Endothelial cell of umbilical vein (primary cell): ENCODE data around the gene FRS2. TPM values are rescaled to one million over a fixed set of nuclear protein-coding genes. Genes with fewer than 3 reads are reported as not detected.

Experiments used
- BruUV-seq: library from RNA; stranded (reverse); fragments of 400-500 nt; replicated peaks from 2 replicates; lab custom pipeline; 2021; lab: Mats Ljungman, UMichigan
- CTCF ChIA-PET: fragments of 300-600, 350-600 bp; sonication (Branson Sonifier 250); formaldehyde crosslinking; loops from one replicate; lab custom pipeline; 2021; ENCODE audit warnings: antibody characterized with exemption, inconsistent platforms; lab: Charles Lee
- POLR2A ChIA-PET: fragments of 300-600, 350-600 bp; sonication (Branson Sonifier 250); formaldehyde crosslinking; loops from one replicate; lab custom pipeline; 2021; ENCODE audit warnings: antibody characterized with exemption, inconsistent platforms; lab: Charles Lee
- DNase-seq: peaks from one replicate; pipeline ENCODE4 v3.0.0-alpha.2; 2011; ENCODE audit warnings: low read depth, low spot score
- FAIRE-seq: peaks from 2 replicates; lab custom pipeline; 2011; peaks lifted over from hg19 to GRCh38; lab: Jason Lieb, UNC
- H2AFZ ChIP-seq: 2 replicates; pipeline ENCODE4 v1.6.0; 2012; ENCODE audit warnings: low read depth, low read length, control low read depth, inconsistent platforms
- H3K27ac ChIP-seq: 2 replicates; pipeline ENCODE4 v1.5.1; 2011; ENCODE audit warnings: low read depth, mild to moderate bottlenecking, control low read depth, low read length, moderate library complexity; ENCODE audit not compliant: insufficient read depth
- H3K27me3 ChIP-seq, 2 experiments: 2 replicates each; pipeline versions ENCODE4 v1.6.0 to v1.6.1; 2011; ENCODE audit warnings: low read length in 2 of 2, mixed read lengths in 1 of 2; ENCODE audit not compliant: control insufficient read depth in 2 of 2, insufficient read depth in 2 of 2
- H3K36me3 ChIP-seq, 2 experiments: 2 replicates in 1 of 2; 3 replicates in 1 of 2; pipeline ENCODE4 v1.5.1; 2011; ENCODE audit warnings: low read length in 2 of 2, mild to moderate bottlenecking in 1 of 2, moderate library complexity in 1 of 2; ENCODE audit not compliant: control insufficient read depth in 2 of 2, insufficient read depth in 2 of 2; ENCODE audit errors: extremely low read depth in 1 of 2
- H3K4me1 ChIP-seq: 3 replicates; pipeline ENCODE4 v1.5.1; 2011; ENCODE audit warnings: mild to moderate bottlenecking, low read length; ENCODE audit not compliant: control insufficient read depth, insufficient read depth; ENCODE audit errors: extremely low read depth
- H3K4me2 ChIP-seq: 2 replicates; pipeline ENCODE4 v1.6.1; 2011; ENCODE audit warnings: low read length, control low read depth, mixed read lengths; ENCODE audit not compliant: insufficient read depth
- H3K4me3 ChIP-seq, 3 experiments: fragments of 200-600 bp in 1 of 3; sonication (generic), shearing (Covaris generic) in 1 of 3; replicated peaks in 1 of 3; 2 replicates each; pipeline ENCODE4 v1.5.1; 2011 to 2016; ENCODE audit warnings: control low read depth in 3 of 3, low read length in 3 of 3, mild to moderate bottlenecking in 2 of 3, inconsistent platforms in 1 of 3, low read depth in 1 of 3, moderate library complexity in 1 of 3; ENCODE audit not compliant: insufficient read depth in 1 of 3
- H3K79me2 ChIP-seq: 2 replicates; pipeline ENCODE4 v1.6.0; 2012; ENCODE audit warnings: low read length, inconsistent platforms; ENCODE audit not compliant: control insufficient read depth, insufficient read depth
- H3K9ac ChIP-seq: replicated peaks from 2 replicates; pipeline ENCODE3; 2011; ENCODE audit warnings: low read length, control low read depth; ENCODE audit not compliant: insufficient read depth; ENCODE audit errors: extremely low read depth
- H3K9me1 ChIP-seq: replicated peaks from 3 replicates; pipeline ENCODE4 v1.6.0; 2011; ENCODE audit warnings: mild to moderate bottlenecking, low read length; ENCODE audit not compliant: control insufficient read depth, insufficient read depth; ENCODE audit errors: extremely low read depth
- H3K9me3 ChIP-seq: replicated peaks from 2 replicates; pipeline ENCODE4 v1.5.1; 2012; ENCODE audit warnings: low read length, inconsistent platforms; ENCODE audit not compliant: control insufficient read depth, insufficient read depth
- H4K20me1 ChIP-seq: replicated peaks from 2 replicates; pipeline ENCODE3; 2011; ENCODE audit warnings: mild to moderate bottlenecking, low read length; ENCODE audit not compliant: control insufficient read depth, insufficient read depth; ENCODE audit errors: extremely low read depth
- EZH2 ChIP-seq: IDR thresholded peaks from 2 replicates; pipeline ENCODE4 v1.6.1; 2012; ENCODE audit warnings: borderline replicate concordance, low read depth, mild to moderate bottlenecking, moderate library complexity, low read length, inconsistent platforms; ENCODE audit not compliant: severe bottlenecking
- FOS ChIP-seq: IDR thresholded peaks from 2 replicates; pipeline ENCODE4 v1.6.1; 2011; ENCODE audit warnings: mild to moderate bottlenecking, low read length, moderate library complexity, borderline replicate concordance; ENCODE audit not compliant: insufficient read depth
- GATA2 ChIP-seq: IDR thresholded peaks from 2 replicates; pipeline ENCODE4 v1.7.0; 2011; ENCODE audit warnings: low read depth, mild to moderate bottlenecking, moderate library complexity, mixed read lengths, low read length; ENCODE audit not compliant: insufficient read length, insufficient read depth
- JUN ChIP-seq: IDR thresholded peaks from 2 replicates; pipeline ENCODE4 v1.6.1; 2011; ENCODE audit warnings: borderline replicate concordance, low read depth; ENCODE audit not compliant: insufficient read length, insufficient read depth
- MYC ChIP-seq: IDR thresholded peaks from one replicate; pipeline ENCODE4 v1.6.1; 2011; ENCODE audit warnings: mild to moderate bottlenecking, low read depth, low read length
- POLR2A ChIP-seq: IDR thresholded peaks from 2 replicates; pipeline ENCODE4 v1.6.1; 2012; ENCODE audit warnings: low read depth, mild to moderate bottlenecking, control low read depth, low read length
- POLR2AphosphoS5 ChIP-seq: IDR thresholded peaks from 2 replicates; pipeline ENCODE4 v1.6.1; 2012; ENCODE audit warnings: low read depth, mild to moderate bottlenecking, control low read depth, low read length, moderate library complexity; ENCODE audit not compliant: insufficient read depth
- dilution Hi-C: fragments of 300-500 bp; cut with MboI; formaldehyde crosslinking; loops from one replicate; pipeline ENCODE4 v1.15.0; 2019; ENCODE audit warnings: low sequenced_read_pairs; ENCODE audit not compliant: extremely low pct_ligation_motif_present
- intact Hi-C: fragments of 100-400 bp; cut with micrococcal nuclease; formaldehyde crosslinking; loops from one replicate; pipeline ENCODE4 v1.10.0; 2022
- polyA plus RNA-seq, 4 experiments: library from polyadenylated mRNA; depleted of rRNA in 3 of 4; stranded (reverse) in 3 of 4; unstranded in 1 of 4; fragments of >200 nt; gene quantifications; 2 replicates each; pipeline versions ENCODE4 v1.2.1 to v1.2.3, GENCODE V29; 2011 to 2012; ENCODE audit warnings: missing spikeins in 1 of 4
- total RNA-seq: library from RNA; stranded (reverse); gene quantifications from 2 replicates; pipeline ENCODE4 v1.2.3, GENCODE V29; 2021
- TF ChIP-seq, protein P1 (sequence below), 2 donors: IDR thresholded peaks; 1 replicate in 1 of 2; 2 replicates in 1 of 2; pipeline ENCODE4 v1.5.1; 2011; ENCODE audit warnings: low read length in 2 of 2, mild to moderate bottlenecking in 2 of 2, moderate library complexity in 2 of 2, control low read depth in 1 of 2, inconsistent platforms in 1 of 2, low read depth in 1 of 2; ENCODE audit not compliant: insufficient read depth in 1 of 2; ENCODE audit errors: extremely low read depth in 1 of 2
- TF ChIP-seq, protein P2 (sequence below): IDR thresholded peaks from 2 replicates; pipeline ENCODE4 v1.6.1; 2011; ENCODE audit not compliant: insufficient read depth, insufficient read length

The FRS2 gene
- total and polyA plus RNA-seq, 2 donors (not counting 3 experiments of a cell fraction or from before 2014, with no cell fraction given) = 6.3 to 15.5 TPM

DNA sequence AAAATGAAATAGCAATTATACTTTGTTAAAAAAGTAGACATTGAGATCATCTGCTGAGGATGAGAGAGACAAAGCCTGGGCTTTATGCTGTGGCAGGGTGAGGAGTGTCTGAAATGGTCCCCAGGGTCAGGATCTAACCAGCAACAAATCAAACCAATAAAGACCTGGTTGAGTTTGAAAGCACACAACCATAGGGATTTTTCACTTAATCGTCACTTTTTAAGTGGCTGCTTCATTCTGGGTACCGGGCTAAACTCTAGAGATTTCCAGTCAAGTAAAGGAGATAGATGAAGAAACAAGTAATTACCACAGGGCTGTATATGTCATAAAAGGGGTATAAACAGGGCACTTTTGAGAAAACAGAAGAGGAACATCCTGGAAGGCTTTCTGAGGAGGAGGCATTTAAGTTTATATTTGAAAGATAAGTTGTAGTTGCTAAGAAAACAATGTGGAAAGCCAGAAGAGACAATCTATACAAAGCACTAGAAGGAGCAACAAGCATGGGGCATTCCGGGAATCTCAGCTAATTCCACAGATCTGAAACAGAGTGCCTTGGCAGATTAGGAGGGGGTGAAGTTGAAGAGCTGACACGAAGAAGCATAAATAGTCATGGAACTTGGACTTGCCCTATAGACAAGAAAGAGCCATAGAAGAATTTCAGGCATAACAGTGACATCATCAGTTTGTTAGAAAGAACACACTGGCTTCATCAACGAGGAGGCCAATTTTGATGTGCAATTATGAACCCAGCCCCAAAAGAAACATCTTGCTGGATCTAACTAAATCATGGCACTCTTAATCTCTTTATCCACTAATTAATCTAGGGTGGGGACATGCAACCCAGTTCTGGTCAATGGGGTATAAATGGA, 46.9 kb upstream of the FRS2 start:
- Histone ChIP-seq H3K9me1 (no peaks in the 10 kb centered on the region), H3K4me2 (no peak overlapping the region), H3K27me3 (no peaks in the 10 kb centered on the region), H3K27ac (no peak overlapping the region), H2AFZ (no peak overlapping the region), H4K20me1 (no peaks in the 10 kb centered on the region), H3K4me3 (no peak overlapping the region), H3K36me3 (no peaks in the 10 kb centered on the region), H3K4me1 (no peaks in the 10 kb centered on the region), H3K9me3 (no peaks in the 10 kb centered on the region), H3K79me2 (no peaks in the 10 kb centered on the region), H3K9ac (no peak overlapping the region)
- FAIRE-seq (no peak), DNase-seq (no peak)
- dilution Hi-C loops = no loop called here
- ChIA-PET CTCF (no interaction called here), POLR2A (no interaction called here)
- no peak for TF ChIP-seq FOS
- TF ChIP-seq, protein P1, sequence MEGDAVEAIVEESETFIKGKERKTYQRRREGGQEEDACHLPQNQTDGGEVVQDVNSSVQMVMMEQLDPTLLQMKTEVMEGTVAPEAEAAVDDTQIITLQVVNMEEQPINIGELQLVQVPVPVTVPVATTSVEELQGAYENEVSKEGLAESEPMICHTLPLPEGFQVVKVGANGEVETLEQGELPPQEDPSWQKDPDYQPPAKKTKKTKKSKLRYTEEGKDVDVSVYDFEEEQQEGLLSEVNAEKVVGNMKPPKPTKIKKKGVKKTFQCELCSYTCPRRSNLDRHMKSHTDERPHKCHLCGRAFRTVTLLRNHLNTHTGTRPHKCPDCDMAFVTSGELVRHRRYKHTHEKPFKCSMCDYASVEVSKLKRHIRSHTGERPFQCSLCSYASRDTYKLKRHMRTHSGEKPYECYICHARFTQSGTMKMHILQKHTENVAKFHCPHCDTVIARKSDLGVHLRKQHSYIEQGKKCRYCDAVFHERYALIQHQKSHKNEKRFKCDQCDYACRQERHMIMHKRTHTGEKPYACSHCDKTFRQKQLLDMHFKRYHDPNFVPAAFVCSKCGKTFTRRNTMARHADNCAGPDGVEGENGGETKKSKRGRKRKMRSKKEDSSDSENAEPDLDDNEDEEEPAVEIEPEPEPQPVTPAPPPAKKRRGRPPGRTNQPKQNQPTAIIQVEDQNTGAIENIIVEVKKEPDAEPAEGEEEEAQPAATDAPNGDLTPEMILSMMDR (IDR thresholded peaks at IDR 0.05; ENCODE audit: extremely low read depth in 1 of 2, insufficient read depth in 1 of 2, low read depth in 1 of 2, low read length in 2 of 2) = no peak
- TF ChIP-seq GATA2 = no peak
- no peak for TF ChIP-seq JUN
- no peak for TF ChIP-seq MYC
- no peak for TF ChIP-seq POLR2A
- TF ChIP-seq, protein P2, sequence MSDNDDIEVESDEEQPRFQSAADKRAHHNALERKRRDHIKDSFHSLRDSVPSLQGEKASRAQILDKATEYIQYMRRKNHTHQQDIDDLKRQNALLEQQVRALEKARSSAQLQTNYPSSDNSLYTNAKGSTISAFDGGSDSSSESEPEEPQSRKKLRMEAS = no peak
- no peak for TF ChIP-seq EZH2
- TF ChIP-seq POLR2AphosphoS5 = no peak
- intact Hi-C loops = no loop called here
- no TSS peak for BruUV-seq
